HG03060 (cell line): Measurements from ENCODE around the gene IL4I1.

ENCODE experiments used
- ATAC-seq: cut with Tn5 transposase; IDR thresholded peaks from one replicate; pipeline ENCODE4 v1.9.1; 2021; ENCODE audit warnings: low read depth, moderate number of reproducible peaks; ENCODE audit not compliant: unreplicated experiment

The IL4I1 gene

GRCh38 chr19:49895566-49896297 is 955 bp downstream of the IL4I1 start:
- no peak for ATAC-seq

GRCh38 chr19:49894879-49895565 is 1.7 kb downstream of the IL4I1 start:
- ATAC-seq = no peak

GRCh38 chr19:49894011-49894664 is 2.5 kb downstream of the IL4I1 start:
- no peak for ATAC-seq

- ATAC-seq = no peak
These were observed 4.0 kb downstream of the IL4I1 start for GRCh38 chr19:49892716-49893115.

- no peak for ATAC-seq
These were observed 5.3 kb downstream of the IL4I1 start for GRCh38 chr19:49891393-49891792.

- no peak for ATAC-seq
These were observed 6.1 kb downstream of the IL4I1 start for GRCh38 chr19:49890349-49891311.

- no peak for ATAC-seq
These were observed 6.9 kb downstream of the IL4I1 start for GRCh38 chr19:49889687-49890348.

GRCh38 chr19:49889038-49889686 is 7.5 kb downstream of the IL4I1 start:
- no peak for ATAC-seq

GRCh38 chr19:49888510-49888824 is 8.2 kb downstream of the IL4I1 start:
- ATAC-seq = no peak

- ATAC-seq = no peak
These were observed 8.8 kb downstream of the IL4I1 start for GRCh38 chr19:49887665-49888509.

- ATAC-seq = no peak
These were observed 9.5 kb downstream of the IL4I1 start for GRCh38 chr19:49887037-49887664.

GRCh38 chr19:49884760-49885159 is 11.9 kb downstream of the IL4I1 start:
- ATAC-seq = no peak

GRCh38 chr19:49884109-49884508 is 12.6 kb downstream of the IL4I1 start:
- ATAC-seq = no peak

- no peak for ATAC-seq
These were observed 13.6 kb downstream of the IL4I1 start for GRCh38 chr19:49883094-49883493.

GRCh38 chr19:49882643-49883042 is 14.0 kb downstream of the IL4I1 start:
- no peak for ATAC-seq

- ATAC-seq = no peak
These were observed 14.9 kb downstream of the IL4I1 start for GRCh38 chr19:49881672-49882394.

- no peak for ATAC-seq
These were observed 15.5 kb downstream of the IL4I1 start for GRCh38 chr19:49881186-49881585.
